HG02981 (cell line): Measurements from ENCODE around the gene CASZ1.

Experiments used
- ATAC-seq: cut with Tn5 transposase; IDR thresholded peaks from one replicate; pipeline ENCODE4 v1.9.1; 2021; ENCODE audit warnings: mild to moderate bottlenecking, moderate library complexity; ENCODE audit not compliant: unreplicated experiment

Gene CASZ1

GRCh38 chr1:10630661-10631120, 165.8 kb downstream of the CASZ1 start:
- ATAC-seq = no peak

- ATAC-seq = no peak
These were observed 166.5 kb downstream of the CASZ1 start for GRCh38 chr1:10629816-10630571.

GRCh38 chr1:10629091-10629815, 167.2 kb downstream of the CASZ1 start:
- ATAC-seq = no peak

GRCh38 chr1:10628685-10629084, 167.8 kb downstream of the CASZ1 start:
- ATAC-seq = no peak

GRCh38 chr1:10626791-10627410, 169.5 kb downstream of the CASZ1 start:
- no peak for ATAC-seq

- no peak for ATAC-seq
These were observed 170.2 kb downstream of the CASZ1 start for GRCh38 chr1:10626131-10626731.

GRCh38 chr1:10625554-10625953, 170.9 kb downstream of the CASZ1 start:
- no peak for ATAC-seq

- ATAC-seq = no peak
These were observed 171.4 kb downstream of the CASZ1 start for GRCh38 chr1:10625076-10625475.

GRCh38 chr1:10624256-10625050, 172.0 kb downstream of the CASZ1 start:
- no peak for ATAC-seq

- no peak for ATAC-seq
These were observed 172.7 kb downstream of the CASZ1 start for GRCh38 chr1:10623686-10624145.

GRCh38 chr1:10622910-10623685, 173.3 kb downstream of the CASZ1 start:
- no peak for ATAC-seq

- ATAC-seq = no peak
These were observed 174.5 kb downstream of the CASZ1 start for GRCh38 chr1:10621906-10622305.

GRCh38 chr1:10620776-10621175, 175.7 kb downstream of the CASZ1 start:
- no peak for ATAC-seq

- no peak for ATAC-seq
These were observed 178.2 kb downstream of the CASZ1 start for GRCh38 chr1:10617931-10618885.

GRCh38 chr1:10617318-10617717, 179.1 kb downstream of the CASZ1 start:
- no peak for ATAC-seq

GRCh38 chr1:10616696-10617095, 179.8 kb downstream of the CASZ1 start:
- ATAC-seq = no peak

- ATAC-seq = no peak
These were observed 180.3 kb downstream of the CASZ1 start for GRCh38 chr1:10615932-10616671.

- ATAC-seq = no peak
These were observed 181.1 kb downstream of the CASZ1 start for GRCh38 chr1:10615332-10615731.
